Omental fat pad (tissue), 4 donors: Measurements from ENCODE around the gene GPR150. TPM values are rescaled to one million over a fixed set of nuclear protein-coding genes. Genes with fewer than 3 reads are reported as not detected.

Experiments
- ATAC-seq: fragments of 150-250 bp; one replicate; pipeline ENCODE4 v1.9.1; 2016; ENCODE audit warnings: mild to moderate bottlenecking, moderate library complexity; ENCODE audit not compliant: low FRiP score
- DNase-seq: peaks from one replicate; pipeline ENCODE4 v3.0.0-alpha.2; 2019; ENCODE audit warnings: low spot score
- CTCF ChIP-seq, 3 donors: fragments of 450-650 bp; IDR thresholded peaks; one replicate each; pipeline ENCODE4 v1.5.1; 2016 to 2017; ENCODE audit warnings: antibody characterized with exemption in 3 of 3, mild to moderate bottlenecking in 3 of 3, moderate library complexity in 2 of 3
- total RNA-seq, 4 donors: library from RNA; depleted of rRNA; stranded (reverse); fragments of >200 nt; gene quantifications; one replicate each; pipeline ENCODE4 v1.1.0, GENCODE V29; 2016

Gene GPR150
- total RNA-seq, 4 donors from 2014 or later: 0.19 to 0.95 (median 0.24) TPM; not detected in 1

- TF ChIP-seq CTCF (IDR thresholded peaks at IDR 0.05): no peak
- ATAC-seq: no peak
- DNase-seq: no peak
Observed at GRCh38 chr5:95649274-95649673, 29.4 kb downstream of the GPR150 start.

GRCh38 chr5:95649842-95650620 lies 30.1 kb downstream of the GPR150 start:
- DNase-seq (no peak), ATAC-seq (no peak)
- TF ChIP-seq CTCF (IDR thresholded peaks at IDR 0.05): no peak

- ATAC-seq: no peak
- no peak for TF ChIP-seq CTCF (IDR thresholded peaks at IDR 0.05)
- no peak for DNase-seq
Observed at GRCh38 chr5:95652849-95653248, 33.0 kb downstream of the GPR150 start.

- no peak for DNase-seq
- ATAC-seq: no peak
- no peak for TF ChIP-seq CTCF (IDR thresholded peaks at IDR 0.05)
Observed at GRCh38 chr5:95654196-95654595, 34.3 kb downstream of the GPR150 start.

GRCh38 chr5:95655575-95655974 lies 35.7 kb downstream of the GPR150 start:
- TF ChIP-seq CTCF (IDR thresholded peaks at IDR 0.05): no peak
- ATAC-seq (no peak), DNase-seq (no peak)

- no peak for ATAC-seq
- TF ChIP-seq CTCF (IDR thresholded peaks at IDR 0.05): no peak
- DNase-seq: no peak
Observed at GRCh38 chr5:95660060-95660459, 40.2 kb downstream of the GPR150 start.

- DNase-seq: no peak
- no peak for TF ChIP-seq CTCF (IDR thresholded peaks at IDR 0.05)
- ATAC-seq: no peak
Observed at GRCh38 chr5:95662946-95663345, 43.1 kb downstream of the GPR150 start.
